Gastroesophageal sphincter (tissue), 4 donors: ENCODE measurements around the gene PTPRK. TPM values are rescaled to one million over a fixed set of nuclear protein-coding genes. Genes with fewer than 3 reads are reported as not detected.

Experiments used
- ATAC-seq: fragments of 150-250 bp; one replicate; pipeline ENCODE4 v1.9.1; 2016; ENCODE audit warnings: mild to moderate bottlenecking, moderate library complexity
- H3K27ac ChIP-seq, 4 donors: fragments of 200-600 bp; sonication (generic) in 3 of 4; 1 replicate in 3 of 4; 2 replicates in 1 of 4; pipeline ENCODE4 v1.5.1; 2016 to 2019
- H3K27me3 ChIP-seq: fragments of 200-600 bp; sonication (generic); one replicate; pipeline ENCODE4 v1.5.1; 2019
- H3K36me3 ChIP-seq, 2 donors: fragments of 200-600 bp; sonication (generic); one replicate each; pipeline ENCODE4 v1.5.1; 2019; ENCODE audit warnings: control low read depth in 1 of 2
- H3K4me1 ChIP-seq, 3 donors: fragments of 200-600 bp; sonication (generic); 1 replicate in 2 of 3; 2 replicates in 1 of 3; pipeline ENCODE4 v1.5.1; 2016 to 2019; ENCODE audit warnings: control low read depth in 2 of 3
- H3K4me3 ChIP-seq, 2 donors: fragments of 200-600 bp; sonication (generic); one replicate each; pipeline ENCODE4 v1.5.1; 2019; ENCODE audit warnings: mild to moderate bottlenecking in 1 of 2, moderate library complexity in 1 of 2
- H3K9me3 ChIP-seq, 3 donors: fragments of 200-600 bp; sonication (generic); one replicate each; pipeline ENCODE4 v1.5.1; 2017 to 2019; ENCODE audit warnings: control low read depth in 2 of 3
- EP300 ChIP-seq: sonication (generic); formaldehyde crosslinking; IDR thresholded peaks from one replicate; pipeline ENCODE4 v1.6.1; 2017; ENCODE audit warnings: antibody characterized with exemption, mild to moderate bottlenecking
- POLR2A ChIP-seq, 2 donors: fragments of 450-650 bp; IDR thresholded peaks; one replicate each; pipeline ENCODE4 v1.6.1; 2017; ENCODE audit warnings: antibody characterized with exemption in 2 of 2, mild to moderate bottlenecking in 2 of 2, moderate library complexity in 1 of 2
- POLR2AphosphoS5 ChIP-seq: sonication (generic); formaldehyde crosslinking; IDR thresholded peaks from one replicate; pipeline ENCODE4 v1.6.1; 2017; ENCODE audit warnings: antibody characterized with exemption
- WGBS, 2 donors: methylation state at CpG; one replicate each; pipeline ENCODE4 v1.1.5; 2018; ENCODE audit warnings: low coverage in 1 of 2; 5-methylcytosine and 5-hydroxymethylcytosine counted together
- total RNA-seq, 4 donors: library from RNA; depleted of rRNA; stranded (reverse); fragments of >200 nt; gene quantifications; one replicate each; pipeline ENCODE4 v1.1.0, GENCODE V29; 2016
- TF ChIP-seq, protein P1 (sequence below), 4 experiments: fragments of 200-600 bp in 2 of 4; fragments of 450-650 bp in 2 of 4; sonication (generic) in 1 of 4; IDR thresholded peaks; one replicate each; pipeline ENCODE4 v1.5.1; 2017 to 2019; ENCODE audit warnings: antibody characterized with exemption in 4 of 4, mild to moderate bottlenecking in 2 of 4, moderate library complexity in 2 of 4

PTPRK gene
- total RNA-seq, 4 donors from 2014 or later, result 42.0 to 47.6 (median 45.8) TPM

DNA sequence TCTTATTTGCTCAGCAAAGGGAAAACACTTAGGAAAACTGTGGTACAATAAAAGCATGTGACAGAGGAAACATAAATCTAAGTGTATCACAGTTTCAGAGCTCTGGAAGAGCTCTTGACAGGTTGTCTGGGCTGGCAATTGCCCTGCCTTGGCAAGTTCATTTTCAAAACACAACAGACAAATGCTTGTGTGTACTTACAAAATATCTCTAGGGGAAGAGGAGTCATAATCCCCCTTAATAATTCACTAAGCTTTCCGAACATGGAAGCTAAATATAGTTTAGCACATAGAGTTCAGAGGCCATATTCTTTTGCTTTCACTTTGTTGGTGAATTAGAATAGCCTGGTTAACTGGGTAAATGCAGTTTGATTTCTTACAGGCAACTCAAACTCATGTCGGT lies 407.9 kb downstream of the PTPRK start:
- Histone ChIP-seq H3K36me3 (no peaks in the 10 kb centered on the region), H3K9me3 (no peaks in the 10 kb centered on the region), H3K4me3 (peak overlapping the region; percentile 26 to 32), H3K4me1 (peaks cover 5 to 26% (median 7%) of the 10 kb centered on the region in 3 donors), H3K27ac (peak overlapping the region in 3 of 4 donors; percentile 1 to 26 (median 9)), H3K27me3 (no peaks in the 10 kb centered on the region)
- TF ChIP-seq, protein P1, sequence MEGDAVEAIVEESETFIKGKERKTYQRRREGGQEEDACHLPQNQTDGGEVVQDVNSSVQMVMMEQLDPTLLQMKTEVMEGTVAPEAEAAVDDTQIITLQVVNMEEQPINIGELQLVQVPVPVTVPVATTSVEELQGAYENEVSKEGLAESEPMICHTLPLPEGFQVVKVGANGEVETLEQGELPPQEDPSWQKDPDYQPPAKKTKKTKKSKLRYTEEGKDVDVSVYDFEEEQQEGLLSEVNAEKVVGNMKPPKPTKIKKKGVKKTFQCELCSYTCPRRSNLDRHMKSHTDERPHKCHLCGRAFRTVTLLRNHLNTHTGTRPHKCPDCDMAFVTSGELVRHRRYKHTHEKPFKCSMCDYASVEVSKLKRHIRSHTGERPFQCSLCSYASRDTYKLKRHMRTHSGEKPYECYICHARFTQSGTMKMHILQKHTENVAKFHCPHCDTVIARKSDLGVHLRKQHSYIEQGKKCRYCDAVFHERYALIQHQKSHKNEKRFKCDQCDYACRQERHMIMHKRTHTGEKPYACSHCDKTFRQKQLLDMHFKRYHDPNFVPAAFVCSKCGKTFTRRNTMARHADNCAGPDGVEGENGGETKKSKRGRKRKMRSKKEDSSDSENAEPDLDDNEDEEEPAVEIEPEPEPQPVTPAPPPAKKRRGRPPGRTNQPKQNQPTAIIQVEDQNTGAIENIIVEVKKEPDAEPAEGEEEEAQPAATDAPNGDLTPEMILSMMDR (IDR thresholded peaks at IDR 0.05), result no peak
- TF ChIP-seq POLR2A (IDR thresholded peaks at IDR 0.05) (no peak), POLR2AphosphoS5 (no peak), EP300 (no peak)
- ATAC-seq, result no peak
- WGBS, 2 donors, result 8 to 27% methylated on average over 2 of the region's 2 CpGs

- ATAC-seq, result no peak
- Histone ChIP-seq H3K4me1 (peaks cover 5 to 26% (median 7%) of the 10 kb centered on the region in 3 donors), H3K36me3 (no peaks in the 10 kb centered on the region), H3K27me3 (no peaks in the 10 kb centered on the region), H3K4me3 (no peak overlapping the region), H3K9me3 (no peaks in the 10 kb centered on the region), H3K27ac (no peak overlapping the region)
- 21 to 37% methylated on average over 2 of the region's 2 CpGs for WGBS, 2 donors
- TF ChIP-seq POLR2AphosphoS5 (no peak), EP300 (no peak), POLR2A (IDR thresholded peaks at IDR 0.05) (no peak)
- TF ChIP-seq, protein P1 (IDR thresholded peaks at IDR 0.05), result no peak
Observed at GRCh38 chr6:128111096-128111495, 409.3 kb downstream of the PTPRK start.

GRCh38 chr6:128107682-128108081 lies 412.7 kb downstream of the PTPRK start:
- Histone ChIP-seq H3K36me3 (no peaks in the 10 kb centered on the region), H3K9me3 (no peaks in the 10 kb centered on the region), H3K27ac (no peak overlapping the region), H3K4me1 (peaks cover 5 to 21% (median 7%) of the 10 kb centered on the region in 3 donors), H3K4me3 (no peak overlapping the region), H3K27me3 (no peaks in the 10 kb centered on the region)
- TF ChIP-seq EP300 (no peak), POLR2A (IDR thresholded peaks at IDR 0.05) (no peak), POLR2AphosphoS5 (no peak)
- TF ChIP-seq, protein P1 (IDR thresholded peaks at IDR 0.05), result no peak
- WGBS, 2 donors, result 88 to 91% methylated on average over 1 of the region's 1 CpG
- no peak for ATAC-seq

DNA sequence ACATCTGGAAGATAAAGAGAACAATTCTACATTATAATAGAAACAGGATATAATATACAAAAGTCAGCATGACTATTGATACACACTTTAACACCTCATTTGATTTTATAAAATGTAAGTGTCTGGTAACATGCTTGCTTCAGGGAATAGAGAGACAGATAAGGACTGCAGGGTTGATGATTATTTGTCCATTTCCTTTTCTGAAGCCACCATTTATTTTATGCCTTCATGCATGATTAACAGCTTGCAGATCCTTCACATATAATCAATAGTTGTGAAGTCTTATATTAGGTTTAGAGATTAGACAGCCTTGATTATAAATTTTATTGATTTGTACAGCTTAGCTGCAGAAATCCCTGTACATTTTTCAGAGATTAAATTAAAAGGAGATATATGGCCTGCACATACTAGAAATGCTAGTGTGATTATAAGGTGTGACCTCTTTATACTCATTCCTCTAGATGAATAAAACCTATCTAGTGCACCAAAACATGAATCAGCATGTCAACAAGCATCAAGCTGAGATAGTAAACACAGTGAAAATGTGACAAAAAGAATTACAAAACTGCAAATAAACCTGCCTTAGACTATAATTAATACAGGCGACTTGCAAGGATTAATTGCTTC lies 420.7 kb downstream of the PTPRK start:
- H3K27ac ChIP-seq, result no peak overlapping the region
- no peaks in the 10 kb centered on the region for H3K36me3 ChIP-seq
- H3K4me3 ChIP-seq, result no peak overlapping the region
- 57 to 95% methylated on average over 1 of the region's 1 CpG for WGBS, 2 donors
- H3K4me1 ChIP-seq, result peaks cover 0 to 11% (median 2%) of the 10 kb centered on the region in 3 donors
- H3K27me3 ChIP-seq, result no peaks in the 10 kb centered on the region
- TF ChIP-seq POLR2A (IDR thresholded peaks at IDR 0.05) (no peak), POLR2AphosphoS5 (no peak), EP300 (no peak)
- TF ChIP-seq, protein P1 (IDR thresholded peaks at IDR 0.05), result no peak
- H3K9me3 ChIP-seq, result no peaks in the 10 kb centered on the region
- ATAC-seq, result no peak

- H3K4me3 ChIP-seq, result no peak overlapping the region
- no peak overlapping the region for H3K27ac ChIP-seq
- 30 to 48% methylated on average over 2 of the region's 2 CpGs for WGBS, 2 donors
- peaks cover 0 to 11% (median 2%) of the 10 kb centered on the region in 3 donors for H3K4me1 ChIP-seq
- H3K9me3 ChIP-seq, result no peaks in the 10 kb centered on the region
- H3K27me3 ChIP-seq, result no peaks in the 10 kb centered on the region
- TF ChIP-seq, protein P1 (IDR thresholded peaks at IDR 0.05), result no peak
- TF ChIP-seq POLR2AphosphoS5 (no peak), POLR2A (IDR thresholded peaks at IDR 0.05) (no peak), EP300 (no peak)
- no peak for ATAC-seq
- H3K36me3 ChIP-seq, result no peaks in the 10 kb centered on the region
Observed at GRCh38 chr6:128098000-128098581, 422.3 kb downstream of the PTPRK start.
